K562 (cell line): ENCODE results near the gene MEA1. TPM values are rescaled to one million over a fixed set of nuclear protein-coding genes. Genes with fewer than 3 reads are reported as not detected.
A peak's percentile ranks its signal among the peaks of the same experiment; 100 is the strongest.

Experiments
- ATAC-seq: fragments of 200-7000 bp; cut with Tn5 transposase; 3 replicates; pipeline ENCODE4 v1.9.1; 2020; ENCODE audit warnings: moderate library complexity
- BruUV-seq: library from RNA; stranded (reverse); fragments of 400-500 nt; replicated peaks from 2 replicates; lab custom pipeline; 2021; lab: Mats Ljungman, UMichigan
- CTCF ChIA-PET: fragments of 300-600 bp; formaldehyde crosslinking; extraction: SDS; loops from one replicate; lab custom pipeline; 2021; ENCODE audit warnings: low intra/inter-chr PET ratio; lab: Yijun Ruan, JAX
- POLR2A ChIA-PET: fragments of 300-600, 350-650 bp; sonication (Branson Sonifier 250); formaldehyde crosslinking; extraction: SDS; loops from one replicate; lab custom pipeline; 2021; ENCODE audit warnings: antibody characterized with exemption, inconsistent platforms; lab: Yijun Ruan, JAX
- DNase-seq, 4 experiments: peaks; one replicate each; pipeline versions ENCODE4 v3.0.0 to v3.0.0-alpha.2; 2011 to 2018; ENCODE audit warnings: low spot score in 3 of 4, mixed read lengths in 3 of 4; ENCODE audit errors: extremely low read depth in 1 of 4
- FAIRE-seq: peaks from 2 replicates; lab custom pipeline; 2011; peaks lifted over from hg19 to GRCh38; lab: Jason Lieb, UNC
- H2AFZ ChIP-seq: 2 replicates; pipeline ENCODE4 v1.6.0; 2011; ENCODE audit warnings: low read depth, low read length, control low read depth, inconsistent platforms
- H3K27ac ChIP-seq: fragments of 200-600 bp; 3 replicates; pipeline ENCODE4 v1.8.0; 2011; ENCODE audit warnings: low read depth, mild to moderate bottlenecking, control low read depth, inconsistent platforms, low read length, moderate library complexity, mixed read lengths; ENCODE audit errors: extremely low read depth
- H3K27me3 ChIP-seq, 2 experiments: fragments of 300-600 bp in 1 of 2; 2 replicates in 1 of 2; 3 replicates in 1 of 2; pipeline versions ENCODE4 v1.6.0 to v1.8.0; 2011; ENCODE audit warnings: inconsistent platforms in 2 of 2, low read length in 2 of 2, mild to moderate bottlenecking in 1 of 2, mixed read lengths in 1 of 2, moderate library complexity in 1 of 2; ENCODE audit not compliant: control insufficient read depth in 2 of 2, insufficient read depth in 2 of 2
- H3K36me3 ChIP-seq: fragments of 300-600 bp; 3 replicates; pipeline ENCODE4 v1.8.0; 2011; ENCODE audit warnings: mild to moderate bottlenecking, low read length, inconsistent platforms; ENCODE audit not compliant: control insufficient read depth, insufficient read depth
- H3K4me1 ChIP-seq, 2 experiments: fragments of 200-600 bp in 1 of 2; replicated peaks in 1 of 2; 2 replicates in 1 of 2; 3 replicates in 1 of 2; pipeline versions ENCODE4 v1.5.1 to v1.8.0; 2011; ENCODE audit warnings: inconsistent platforms in 2 of 2, low read length in 2 of 2, mild to moderate bottlenecking in 1 of 2, mixed read lengths in 1 of 2, moderate library complexity in 1 of 2; ENCODE audit not compliant: control insufficient read depth in 2 of 2, insufficient read depth in 2 of 2
- H3K4me2 ChIP-seq: 2 replicates; pipeline ENCODE4 v1.6.1; 2011; ENCODE audit warnings: low read length, control low read depth, inconsistent platforms, mixed read lengths; ENCODE audit not compliant: insufficient read depth
- H3K4me3 ChIP-seq: fragments of 200-600 bp; sonication (generic), shearing (Covaris generic); 2 replicates; pipeline ENCODE4 v1.5.1; 2016; ENCODE audit warnings: control low read depth, inconsistent platforms
- H3K79me2 ChIP-seq: fragments of 200-600 bp; 3 replicates; pipeline ENCODE4 v1.8.0; 2011; ENCODE audit warnings: low read length, inconsistent platforms; ENCODE audit not compliant: control insufficient read depth, insufficient read depth
- H3K9ac ChIP-seq, 2 experiments: 2 replicates each; pipeline versions ENCODE4 v1.6.0 to v1.6.1; 2011; ENCODE audit warnings: low read depth in 2 of 2, low read length in 2 of 2, control low read depth in 1 of 2, inconsistent platforms in 1 of 2, mild to moderate bottlenecking in 1 of 2, mixed read lengths in 1 of 2; ENCODE audit not compliant: insufficient read depth in 1 of 2
- H3K9me1 ChIP-seq: one replicate; pipeline ENCODE4 v1.6.0; 2011; ENCODE audit warnings: inconsistent platforms, mild to moderate bottlenecking, low read length, moderate library complexity; ENCODE audit not compliant: control insufficient read depth, insufficient read depth
- H3K9me3 ChIP-seq: replicated peaks from 2 replicates; pipeline ENCODE4 v1.5.1; 2011; ENCODE audit warnings: low read depth, low read length, inconsistent platforms; ENCODE audit not compliant: control insufficient read depth, insufficient read depth
- H4K20me1 ChIP-seq: replicated peaks from 2 replicates; pipeline ENCODE4 v1.6.1; 2011; ENCODE audit warnings: low read length, inconsistent platforms, mixed read lengths; ENCODE audit not compliant: control insufficient read depth, insufficient read depth
- ARID1B ChIP-seq: fragments of 450-650 bp; IDR thresholded peaks from 2 replicates; pipeline ENCODE4 v1.6.1; 2016; ENCODE audit warnings: antibody characterized with exemption, mild to moderate bottlenecking, inconsistent platforms
- CBFA2T3 ChIP-seq: fragments of 450-650 bp; IDR thresholded peaks from 2 replicates; pipeline ENCODE4 v1.6.1; 2017
- CBX8 ChIP-seq: fragments of 200-600 bp; sonication (generic); IDR thresholded peaks from 2 replicates; pipeline ENCODE4 v1.6.1; 2012; ENCODE audit warnings: borderline replicate concordance, mixed run types, low read depth, mild to moderate bottlenecking, moderate library complexity, mixed read lengths, low read length, control low read depth, inconsistent platforms; ENCODE audit not compliant: poor library complexity, severe bottlenecking; ENCODE audit errors: extremely low read depth
- ELF4 ChIP-seq: fragments of 450-650 bp; formaldehyde crosslinking; IDR thresholded peaks from 2 replicates; pipeline ENCODE4 v1.4.0; 2022; ENCODE audit warnings: missing genetic modification characterization
- FOXJ2 ChIP-seq: fragments of 200-800 bp; sonication (Bioruptor generic); IDR thresholded peaks from 2 replicates; pipeline ENCODE4 v1.6.1; 2016; ENCODE audit warnings: missing genetic modification characterization, missing compliant biosample characterization
- ID3 ChIP-seq, 2 experiments: fragments of 250-450 bp in 1 of 2; fragments of 450-650 bp in 1 of 2; sonication (Bioruptor Pico) in 1 of 2; IDR thresholded peaks; 2 replicates each; pipeline versions ENCODE4 v1.6.1 to v1.8.0; 2016 to 2021; ENCODE audit warnings: mild to moderate bottlenecking in 2 of 2, moderate library complexity in 2 of 2, missing compliant biosample characterization in 1 of 2, missing genetic modification characterization in 1 of 2
- L3MBTL2 ChIP-seq: fragments of 450-650 bp; IDR thresholded peaks from 2 replicates; pipeline ENCODE4 v1.6.1; 2016; ENCODE audit warnings: mild to moderate bottlenecking, moderate library complexity
- MYC ChIP-seq, 2 experiments: fragments of 250-450 bp in 1 of 2; sonication (Bioruptor Pico) in 1 of 2; IDR thresholded peaks; 2 replicates each; pipeline versions ENCODE4 v1.5.1 to v1.6.1; 2012 to 2021; ENCODE audit warnings: low read depth in 2 of 2, borderline replicate concordance in 1 of 2, improper control_type of control experiment in 1 of 2, low read length in 1 of 2, mild to moderate bottlenecking in 1 of 2, moderate library complexity in 1 of 2
- NRF1 ChIP-seq, 2 experiments: fragments of 450-650 bp; IDR thresholded peaks in 1 of 2; conservative IDR thresholded peaks in 1 of 2; 2 replicates each; pipeline ENCODE4 v1.6.1; 2014; ENCODE audit warnings: mild to moderate bottlenecking in 2 of 2
- SMAD4 ChIP-seq: fragments of 250-450 bp; sonication (Bioruptor Pico); conservative IDR thresholded peaks from 2 replicates; pipeline ENCODE4 v1.8.0; 2021; ENCODE audit warnings: inconsistent platforms, mild to moderate bottlenecking, moderate library complexity
- STAT5A ChIP-seq: IDR thresholded peaks from 2 replicates; pipeline ENCODE4 v1.6.1; 2012; ENCODE audit warnings: low read length, inconsistent platforms, borderline replicate concordance
- ZNF592 ChIP-seq: fragments of 450-650 bp; IDR thresholded peaks from 2 replicates; pipeline ENCODE4 v1.6.1; 2017; ENCODE audit warnings: antibody characterized with exemption, mild to moderate bottlenecking
- WGBS: fragments of 100-300 bp; shearing (Covaris generic); methylation state at CpG from one replicate; pipeline ENCODE4 v1.1.6; 2016; ENCODE audit warnings: low coverage, mixed read lengths; ENCODE audit not compliant: insufficient coverage; ENCODE audit errors: missing lambda C conversion rate; 5-methylcytosine and 5-hydroxymethylcytosine counted together
- in situ Hi-C: fragments of 300-500 bp; cut with MboI; formaldehyde crosslinking; loops from 4 replicates; pipeline ENCODE4 v1.15.0; 2018; ENCODE audit warnings: inconsistent platforms, mixed read lengths
- intact Hi-C: fragments of 100-400 bp; cut with micrococcal nuclease; formaldehyde crosslinking; loops from 2 replicates; pipeline ENCODE4 v1.14.2; 2022
- polyA plus RNA-seq, 8 experiments: library from polyadenylated mRNA; depleted of rRNA in 4 of 8; stranded (reverse) in 5 of 8; unstranded in 3 of 8; fragments of >200 nt; fragmentation: Nextera tagmentation in 2 of 8; fragmentation: Illumina TruSeq in 1 of 8; extraction: Ambion mirVana in 2 of 8; extraction: Trizol in 1 of 8; gene quantifications; 2 replicates each; pipeline versions ENCODE4 v1.2.1 to v1.2.3, GENCODE V29; 2011 to 2014; ENCODE audit warnings: inconsistent platforms in 1 of 8, missing spikeins in 1 of 8
- total RNA-seq, 7 experiments: library from RNA; depleted of rRNA in 6 of 7; stranded (reverse); fragments of >200 nt in 6 of 7; fragmentation: Illumina TruSeq in 2 of 7; extraction: Trizol in 2 of 7; gene quantifications; 2 replicates each; pipeline versions ENCODE4 v1.2.1 to v1.2.3, GENCODE V29; 2011 to 2021; ENCODE audit warnings: low replicate concordance in 1 of 7

Gene MEA1
- total and polyA plus RNA-seq, 9 of the 15 experiments (the other 6 are each of a cell fraction or from before 2014, with no cell fraction given) = 86.8 to 210 (median 152) TPM

- TF ChIP-seq ZNF592 (no peak), CBX8 (no peak)
Measured at GRCh38 chr6:42988486-42989020, 25.2 kb downstream of the MEA1 start (continued).

GRCh38 chr6:42987533-42988451 is 26.0 kb downstream of the MEA1 start:
- Histone ChIP-seq H3K4me3 (no peak overlapping the region), H3K9me1 (peaks cover 12% of the 10 kb centered on the region), H3K36me3 (peaks cover 41% of the 10 kb centered on the region), H3K9me3 (no peaks in the 10 kb centered on the region), H3K4me2 (peak overlapping the region; percentile 40), H3K27me3 (no peaks in the 10 kb centered on the region), H2AFZ (no peak overlapping the region), H3K4me1 (peaks cover 32 to 33% of the 10 kb centered on the region in 2 experiments), H3K79me2 (peaks cover 30% of the 10 kb centered on the region), H3K27ac (no peak overlapping the region), H4K20me1 (peaks cover 11% of the 10 kb centered on the region), H3K9ac (peak overlapping the region in 1 of 2 experiments; percentile 80; a peak in 1 of 4 replicates)
- ATAC-seq (peak; percentile 35), FAIRE-seq (peak; percentile 79), DNase-seq (peak; percentile 47 to 73 (median 64))
- intact Hi-C loops = no loop called here
- CTCF ChIA-PET = no interaction called here
- in situ Hi-C loops = no loop called here
- BruUV-seq = no TSS peak
- 33% methylated on average over 5 of the region's 5 CpGs for WGBS
- POLR2A ChIA-PET = interaction anchor here (0.5 to 2.1 kb wide), 12 partner anchors 9 to 623 kb away, joined by 3 to 18 read pairs (median 4); partner anchors contain the start of genes CUL7, KLHDC3, MEA1 and PEX6
- peak; percentile 30; the same call in 1 of the 2 replicates for TF ChIP-seq FOXJ2
- peak; percentile 64 to 72 for TF ChIP-seq NRF1 (conservative IDR thresholded peaks at IDR 0.05 in 1 of 2, IDR thresholded peaks at IDR 0.05 in 1 of 2)
- 0 out of 2 replicates have a peak, but pooled peaks have one; percentile 30 for TF ChIP-seq L3MBTL2
- peak; percentile 31; the same call in 1 of the 2 replicates for TF ChIP-seq ARID1B
- no peak for TF ChIP-seq ID3 (CRISPR knock-in tag; IDR thresholded peaks at IDR 0.05)
- TF ChIP-seq ID3 (tag; IDR thresholded peaks at IDR 0.05) = no peak
- no peak for TF ChIP-seq STAT5A
- TF ChIP-seq CBFA2T3 = peak; percentile 32; the same call in 1 of the 2 replicates
- TF ChIP-seq SMAD4 (CRISPR knock-in tag) = peak; percentile 63; the same call in 1 of the 2 replicates
- peak; percentile 72 for TF ChIP-seq MYC (IDR thresholded peaks at IDR 0.05; ENCODE audit: low read depth, low read length)
- no peak for TF ChIP-seq MYC (CRISPR knock-in tag; IDR thresholded peaks at IDR 0.05; ENCODE audit: borderline replicate concordance, low read depth)
- 0 out of 2 replicates have a peak, but pooled peaks have one; percentile 15 for TF ChIP-seq ELF4
